ENCODE data around the gene NKX1-1.

Gene NKX1-1

DNA sequence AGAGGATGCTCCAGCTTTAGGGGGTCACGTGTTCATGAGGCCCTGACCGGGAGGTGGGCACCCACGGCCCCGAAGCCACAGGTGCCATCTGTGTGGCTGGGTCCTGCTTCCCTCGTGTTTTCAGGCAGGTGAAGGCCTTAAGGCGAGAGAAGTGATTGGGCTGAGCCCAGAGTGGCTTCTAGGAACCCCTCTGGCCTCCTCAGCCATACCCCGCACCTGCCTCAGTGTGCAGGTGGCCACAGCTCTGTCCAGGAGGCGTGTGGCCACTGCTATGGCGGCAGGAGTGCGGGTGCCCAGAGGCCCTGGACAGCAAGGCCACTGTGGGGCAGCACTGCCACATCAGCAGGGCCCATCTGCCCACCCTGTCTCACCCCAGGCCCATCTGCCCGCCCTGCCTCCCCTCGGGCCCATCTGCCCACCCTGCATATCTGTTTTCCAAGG lies 25.0 kb downstream of the NKX1-1 start:
- H3K4me3 ChIP-seq (replicated peaks; ENCODE audit: low read depth, low read length): no peak overlapping the region
- TF ChIP-seq, protein P1, sequence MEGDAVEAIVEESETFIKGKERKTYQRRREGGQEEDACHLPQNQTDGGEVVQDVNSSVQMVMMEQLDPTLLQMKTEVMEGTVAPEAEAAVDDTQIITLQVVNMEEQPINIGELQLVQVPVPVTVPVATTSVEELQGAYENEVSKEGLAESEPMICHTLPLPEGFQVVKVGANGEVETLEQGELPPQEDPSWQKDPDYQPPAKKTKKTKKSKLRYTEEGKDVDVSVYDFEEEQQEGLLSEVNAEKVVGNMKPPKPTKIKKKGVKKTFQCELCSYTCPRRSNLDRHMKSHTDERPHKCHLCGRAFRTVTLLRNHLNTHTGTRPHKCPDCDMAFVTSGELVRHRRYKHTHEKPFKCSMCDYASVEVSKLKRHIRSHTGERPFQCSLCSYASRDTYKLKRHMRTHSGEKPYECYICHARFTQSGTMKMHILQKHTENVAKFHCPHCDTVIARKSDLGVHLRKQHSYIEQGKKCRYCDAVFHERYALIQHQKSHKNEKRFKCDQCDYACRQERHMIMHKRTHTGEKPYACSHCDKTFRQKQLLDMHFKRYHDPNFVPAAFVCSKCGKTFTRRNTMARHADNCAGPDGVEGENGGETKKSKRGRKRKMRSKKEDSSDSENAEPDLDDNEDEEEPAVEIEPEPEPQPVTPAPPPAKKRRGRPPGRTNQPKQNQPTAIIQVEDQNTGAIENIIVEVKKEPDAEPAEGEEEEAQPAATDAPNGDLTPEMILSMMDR (IDR thresholded peaks at IDR 0.05; ENCODE audit: low read length, missing control alignments): no peak
- no peak for DNase-seq (ENCODE audit: low read depth)

DNA sequence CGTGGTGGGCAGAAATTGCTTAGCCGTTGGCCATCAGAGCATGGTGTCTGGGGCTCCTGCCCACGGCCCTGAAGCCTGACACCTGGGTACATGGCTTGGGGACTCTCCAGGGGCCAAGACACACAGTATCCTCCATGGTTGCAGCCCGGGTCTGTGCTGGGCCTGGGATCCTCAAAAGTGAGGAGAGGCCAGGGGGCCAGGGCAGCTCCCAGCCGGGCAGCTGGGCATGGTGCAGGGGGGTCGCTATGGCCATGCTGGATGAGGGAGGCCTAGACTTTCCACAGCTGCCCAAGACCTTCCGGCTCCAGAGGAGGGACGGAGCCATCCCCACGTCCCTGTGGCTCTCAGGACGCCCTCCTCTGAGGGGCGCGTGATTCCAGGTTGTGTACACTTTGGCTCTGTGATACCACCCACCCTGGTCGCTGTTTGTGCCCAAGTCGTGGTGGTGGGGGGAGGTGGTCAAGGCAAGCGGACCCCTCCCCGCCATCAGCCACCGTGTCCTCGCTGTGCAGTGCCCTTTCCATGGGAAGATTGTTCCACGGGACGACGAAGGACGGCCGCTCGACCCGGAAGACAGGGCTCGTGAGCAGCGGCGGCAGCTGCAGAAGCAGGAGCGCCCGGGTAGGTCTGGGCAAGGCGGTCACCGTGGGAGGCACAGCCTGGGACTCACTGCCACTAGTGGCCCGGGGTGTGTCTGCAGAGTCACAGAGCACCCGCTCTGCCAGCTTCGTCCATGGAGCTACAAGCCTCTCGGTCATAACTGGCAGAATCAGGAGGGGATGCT lies 25.7 kb downstream of the NKX1-1 start:
- no peak for DNase-seq (ENCODE audit: low read depth)
- TF ChIP-seq, protein P1 (IDR thresholded peaks at IDR 0.05; ENCODE audit: low read length, missing control alignments): no peak
- H3K4me3 ChIP-seq (replicated peaks; ENCODE audit: low read depth, low read length): no peak overlapping the region

DNA sequence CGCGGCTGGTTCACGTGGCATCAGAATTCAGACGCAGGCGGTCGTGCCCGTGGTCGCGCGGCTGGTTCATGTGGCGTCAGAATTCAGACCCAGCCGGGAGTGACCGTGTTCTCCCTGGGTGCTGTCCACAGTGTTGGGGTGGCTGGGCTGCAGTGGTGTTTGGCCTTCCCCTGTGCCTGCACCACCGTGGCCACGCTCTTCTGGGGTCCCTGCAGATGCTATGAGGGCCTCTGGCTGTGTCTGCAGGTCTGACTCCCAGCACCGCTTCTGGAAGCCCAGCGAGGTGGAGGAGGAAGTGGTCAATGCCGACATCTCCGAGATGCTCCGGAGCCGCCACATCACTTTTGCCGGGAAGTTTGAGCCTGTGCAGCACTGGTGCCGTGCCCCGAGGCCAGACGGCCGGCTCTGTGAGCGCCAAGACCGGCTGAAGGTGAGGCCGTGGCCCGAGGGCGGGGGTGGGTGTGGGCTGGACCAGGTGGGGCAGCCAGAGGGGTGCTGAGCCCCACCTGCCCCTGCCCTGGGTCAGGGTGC lies 26.4 kb downstream of the NKX1-1 start:
- no peak overlapping the region for H3K4me3 ChIP-seq (replicated peaks; ENCODE audit: low read depth, low read length)
- DNase-seq (ENCODE audit: low read depth): no peak
- TF ChIP-seq, protein P1 (IDR thresholded peaks at IDR 0.05; ENCODE audit: low read length, missing control alignments): no peak

DNA sequence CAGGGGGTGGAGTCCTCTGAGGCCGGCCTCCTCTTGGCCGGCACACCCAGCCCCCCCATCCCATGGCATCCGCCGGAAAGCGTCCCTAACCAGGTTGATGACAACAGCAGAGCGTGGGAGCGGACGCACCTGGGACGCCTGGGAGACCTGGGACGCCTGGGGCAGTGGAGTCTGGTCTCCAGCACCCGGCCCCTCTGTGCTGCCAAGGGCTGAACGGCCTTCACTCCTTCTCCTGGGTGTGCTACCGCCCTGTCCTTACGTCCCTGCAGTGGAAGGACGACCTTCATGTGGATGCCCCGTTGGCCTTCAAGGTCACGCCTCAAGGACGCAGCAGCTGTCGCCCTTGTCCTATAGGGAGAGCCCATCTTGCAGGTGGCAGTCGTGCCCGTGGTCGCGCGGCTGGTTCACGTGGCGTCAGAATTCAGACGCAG lies 26.9 kb downstream of the NKX1-1 start:
- no peak overlapping the region for H3K4me3 ChIP-seq (replicated peaks; ENCODE audit: low read depth, low read length)
- TF ChIP-seq, protein P1 (IDR thresholded peaks at IDR 0.05; ENCODE audit: low read length, missing control alignments): no peak
- DNase-seq (ENCODE audit: low read depth): no peak

DNA sequence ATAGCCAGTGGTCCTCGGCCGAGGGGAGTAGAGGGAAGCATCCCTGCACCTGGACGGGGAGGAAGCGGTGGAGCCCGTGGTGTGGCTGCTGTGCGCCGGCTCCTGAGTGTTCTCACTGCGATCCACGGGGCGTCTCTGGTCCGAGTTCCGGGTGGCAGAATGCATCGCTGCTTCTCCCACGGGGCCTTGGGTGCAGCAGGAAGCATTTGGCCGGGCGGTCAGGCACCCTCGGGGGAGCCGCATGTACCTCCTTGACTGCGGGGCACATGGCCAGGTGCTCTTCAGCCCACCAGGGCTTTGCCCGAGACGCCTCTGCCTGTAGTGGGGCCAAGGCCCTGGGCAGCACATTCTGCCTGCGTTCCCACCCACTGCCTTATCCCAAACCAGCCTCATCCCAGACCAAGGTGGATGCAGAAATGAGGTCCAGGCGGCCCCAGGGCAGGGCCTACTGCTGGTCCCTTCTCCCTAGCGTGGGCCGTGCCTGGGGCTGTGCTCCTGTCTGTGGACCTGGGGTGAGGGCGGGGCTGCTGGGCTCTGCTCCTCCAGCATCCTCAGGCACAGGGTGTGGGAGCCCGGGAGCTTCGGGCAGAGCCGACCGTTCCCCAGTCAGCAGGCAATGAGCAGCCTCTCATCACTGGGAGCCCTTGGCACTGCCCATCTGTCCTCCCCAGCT lies 27.5 kb downstream of the NKX1-1 start:
- no peak overlapping the region for H3K4me3 ChIP-seq (replicated peaks; ENCODE audit: low read depth, low read length)
- TF ChIP-seq, protein P1 (IDR thresholded peaks at IDR 0.05; ENCODE audit: low read length, missing control alignments): no peak
- DNase-seq (ENCODE audit: low read depth): no peak

DNA sequence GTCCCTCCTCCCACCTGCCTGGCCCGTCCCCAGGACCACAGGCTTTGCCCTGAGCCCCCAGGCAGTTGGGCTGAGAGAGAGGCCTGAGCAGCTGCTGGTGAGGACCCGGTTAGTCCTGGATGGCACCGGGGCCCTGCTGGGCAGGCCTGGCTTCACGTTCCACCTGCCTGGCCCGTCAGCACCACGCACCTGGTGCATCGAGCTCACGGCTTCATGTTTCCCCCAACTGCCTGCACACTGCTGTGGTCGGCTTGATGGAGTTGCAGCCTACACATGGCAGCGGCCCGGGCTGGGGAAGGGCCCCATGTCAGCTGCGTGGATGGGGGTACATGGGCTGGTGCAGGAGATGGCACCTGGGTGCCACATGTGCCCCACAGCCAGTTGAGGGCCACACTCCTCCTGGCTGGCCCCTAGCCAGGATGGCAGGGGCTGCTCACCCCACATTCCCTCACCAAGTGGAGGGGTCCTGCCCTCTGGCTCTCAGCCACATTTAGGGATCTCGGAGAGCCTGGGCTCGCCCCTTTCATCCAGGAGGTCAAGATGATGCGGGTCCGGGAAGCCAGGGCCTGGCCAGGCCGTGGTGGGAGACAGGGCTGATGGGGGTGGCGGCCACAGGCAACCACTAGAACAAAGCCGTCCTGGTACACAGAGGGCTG lies 28.5 kb downstream of the NKX1-1 start:
- no peak for DNase-seq (ENCODE audit: low read depth)
- H3K4me3 ChIP-seq (replicated peaks; ENCODE audit: low read depth, low read length): no peak overlapping the region
- TF ChIP-seq, protein P1 (IDR thresholded peaks at IDR 0.05; ENCODE audit: low read length, missing control alignments): no peak
